LNCAP (cell line): ENCODE data around the gene CTNNA2.

ENCODE experiments used
- CTCF ChIP-seq: fragments of 450-650 bp; IDR thresholded peaks from 2 replicates; pipeline ENCODE4 v1.5.1; 2017; ENCODE audit warnings: mild to moderate bottlenecking

CTNNA2 gene

GRCh38 chr2:80117401-80117800 is 604.5 kb downstream of the CTNNA2 start:
- TF ChIP-seq CTCF: no peak

DNA sequence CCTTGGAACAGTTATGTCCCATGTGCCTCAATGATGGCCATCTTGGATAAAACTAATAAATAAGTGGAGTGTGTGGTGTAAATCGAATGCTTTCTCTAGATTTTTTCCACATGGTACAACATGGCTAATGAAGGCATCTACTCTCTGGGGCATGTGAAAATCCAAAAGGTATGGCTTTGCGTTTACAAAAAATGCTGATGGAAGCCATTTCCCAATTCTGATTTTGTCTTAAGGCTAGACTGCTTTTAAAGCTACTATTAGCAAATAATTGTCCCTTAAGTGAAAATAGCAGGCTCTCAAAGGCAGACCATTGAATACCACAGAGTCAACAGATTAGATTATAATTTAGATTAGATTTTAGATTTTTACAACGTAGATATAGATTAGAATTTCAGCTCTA is 608.0 kb downstream of the CTNNA2 start:
- TF ChIP-seq CTCF: no peak

DNA sequence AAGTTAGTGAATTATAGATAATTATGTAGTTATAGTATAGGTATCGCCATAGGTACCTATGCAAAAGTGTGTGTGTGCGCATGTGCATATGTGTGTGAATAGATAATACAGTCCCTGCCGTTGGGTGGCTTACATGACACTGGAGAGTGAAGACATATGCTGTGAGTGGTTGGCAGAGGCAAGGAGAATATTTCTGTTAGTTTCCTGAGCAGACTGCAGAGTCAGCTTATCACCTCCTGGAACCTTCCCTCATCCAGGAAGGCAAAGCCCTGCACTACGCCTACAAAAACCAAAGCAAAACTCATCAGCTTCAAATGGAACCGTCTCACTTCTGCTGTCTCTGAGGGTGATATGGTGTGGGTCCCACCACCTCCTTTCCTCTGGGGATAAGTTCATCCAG is 609.8 kb downstream of the CTNNA2 start:
- TF ChIP-seq CTCF: no peak

DNA sequence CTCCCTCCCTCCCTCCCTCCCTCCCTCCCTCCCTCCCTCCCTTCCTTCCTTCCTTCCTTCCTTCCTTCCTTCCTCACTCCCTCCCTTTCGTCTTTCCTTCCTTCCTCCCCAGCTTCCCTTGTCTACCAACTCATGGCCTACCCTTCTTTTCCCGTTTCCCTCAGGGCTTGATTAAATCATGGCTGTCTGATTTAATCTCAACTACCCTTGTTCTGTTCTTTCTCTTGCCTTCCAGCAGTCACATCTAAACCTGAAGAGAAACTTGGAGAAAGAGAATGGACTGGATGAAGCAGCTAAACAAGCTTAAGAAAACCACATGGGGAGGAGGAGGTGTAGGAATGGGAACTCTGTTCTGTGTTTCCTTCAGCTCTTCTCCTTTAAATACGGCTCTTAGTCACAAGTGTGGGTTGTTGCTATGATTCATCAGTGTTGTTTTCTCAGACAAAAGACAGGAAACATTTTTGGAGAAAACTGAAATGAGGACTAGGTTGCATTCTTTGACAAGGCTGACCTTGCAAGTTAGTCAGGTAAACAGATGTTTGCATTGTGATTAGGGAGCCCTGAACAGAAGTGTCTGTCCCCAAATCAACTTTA is 613.8 kb downstream of the CTNNA2 start:
- TF ChIP-seq CTCF: no peak

GRCh38 chr2:80128080-80128479 is 615.2 kb downstream of the CTNNA2 start:
- TF ChIP-seq CTCF: no peak

DNA sequence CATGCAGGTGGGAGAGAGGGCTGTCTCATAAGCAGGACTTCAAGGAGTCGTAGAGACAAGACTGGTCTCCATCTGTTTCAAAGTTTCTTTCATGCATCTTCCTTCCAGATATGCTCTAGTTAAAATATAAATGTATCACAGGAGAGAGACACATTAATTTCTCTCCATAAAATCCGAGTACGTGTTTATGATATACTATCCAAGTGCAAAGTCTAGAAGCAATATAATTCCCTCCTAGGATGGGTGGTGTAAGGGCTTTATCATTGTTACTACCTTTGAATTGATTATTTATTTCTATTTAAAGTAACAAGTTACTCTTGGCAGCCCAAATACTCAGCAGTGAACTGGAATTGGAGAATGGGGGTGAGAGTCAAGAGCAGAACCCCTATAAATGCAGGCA is 619.4 kb downstream of the CTNNA2 start:
- no peak for TF ChIP-seq CTCF

DNA sequence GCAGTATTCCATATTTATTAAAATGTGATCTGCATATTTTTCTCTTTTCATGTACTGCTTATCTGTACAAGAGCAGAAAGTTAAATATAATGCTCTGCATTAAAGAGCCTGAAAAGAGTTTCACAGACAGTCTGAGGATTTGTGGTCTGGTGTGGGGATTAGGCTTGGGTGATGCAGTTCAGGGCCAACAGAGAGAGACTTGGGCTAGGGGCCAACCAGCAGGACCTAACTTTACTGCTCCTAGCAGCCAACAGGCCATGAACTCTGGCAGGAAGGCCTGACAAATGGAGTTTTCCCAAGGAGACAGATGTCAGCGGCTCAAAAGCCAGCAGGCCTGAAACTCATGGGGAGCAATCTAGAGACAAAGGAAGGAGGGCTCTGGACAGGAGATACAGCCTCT is 622.1 kb downstream of the CTNNA2 start:
- no peak for TF ChIP-seq CTCF

DNA sequence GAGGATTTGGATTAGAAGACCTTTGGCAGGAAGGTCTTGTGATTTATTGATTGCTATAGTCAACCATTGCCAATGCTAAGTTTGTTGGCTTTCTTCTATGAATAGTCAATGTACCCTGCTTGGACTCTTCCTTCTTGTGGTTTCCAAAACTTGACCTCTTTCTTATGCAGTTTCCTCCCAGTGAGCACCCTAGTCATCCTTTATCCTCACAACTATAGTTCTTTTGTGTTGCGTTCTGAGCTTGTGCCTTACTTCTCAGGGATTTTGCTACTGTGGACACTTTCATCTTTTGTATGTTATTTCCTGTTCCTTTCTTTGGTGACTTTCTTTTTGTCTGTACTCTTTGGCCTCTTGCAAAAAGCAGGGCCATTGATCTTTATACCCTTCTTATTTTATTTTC is 623.5 kb downstream of the CTNNA2 start:
- TF ChIP-seq CTCF: no peak
